ENCODE data around the gene NME1. TPM values are rescaled to one million over a fixed set of nuclear protein-coding genes. Genes with fewer than 3 reads are reported as not detected.
"Not testable (repeated sequence)": the region's sequence is repeated elsewhere in the genome, so short reads cannot be mapped to it uniquely, and the experiment has no call there.

NME1 gene
- total RNA-seq, 4 donors from 2014 or later: 28.5 to 50.9 (median 38.5) TPM

DNA sequence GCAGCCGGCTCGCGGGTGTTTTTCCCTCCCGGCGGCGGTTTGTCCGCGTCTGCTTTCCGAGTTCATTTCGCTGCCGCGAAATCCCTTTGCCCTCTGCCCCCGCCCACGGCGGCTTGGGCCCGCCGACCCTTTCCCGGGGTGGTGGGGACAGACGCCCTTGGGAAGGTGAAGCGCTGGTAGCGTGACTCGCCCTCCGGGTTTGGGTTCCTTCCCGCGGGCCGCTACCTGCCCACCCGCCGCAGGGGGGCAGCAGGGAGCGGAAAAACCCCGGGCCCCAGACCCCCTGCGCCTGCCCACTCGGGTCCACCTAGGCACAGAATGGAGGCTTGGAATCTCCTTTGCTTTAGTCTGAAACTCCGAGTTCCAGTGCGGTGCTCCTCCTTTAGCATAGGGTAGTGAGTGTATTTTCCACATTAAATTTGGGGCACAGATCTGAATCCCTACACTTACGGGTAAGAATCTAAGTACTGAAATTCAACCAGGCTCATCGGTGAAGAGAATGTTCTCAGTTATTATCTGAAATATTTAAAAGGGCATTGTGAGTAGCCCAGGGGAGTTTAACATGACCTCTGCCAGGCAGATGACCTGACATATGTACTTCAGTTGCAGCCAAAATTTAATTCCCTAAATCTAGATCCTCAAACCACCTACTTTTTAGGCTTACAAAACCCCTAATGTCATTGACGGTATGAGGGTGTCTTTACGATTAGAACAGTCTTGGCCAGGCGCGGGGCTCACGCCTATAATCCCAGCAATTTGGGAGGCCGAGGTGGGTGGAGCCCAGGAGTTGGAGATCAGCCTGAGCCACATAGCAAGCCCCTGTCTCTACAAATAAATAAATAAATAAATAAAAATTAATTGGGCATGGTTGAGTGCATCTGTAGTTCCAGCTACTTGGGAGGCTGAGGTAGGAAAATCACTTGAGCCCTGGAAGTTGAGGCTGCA, 13.9 kb downstream of the NME1 start:
- intact Hi-C loops (cut with DNase I): loop anchor here (5.0 kb wide), 1 partner anchor 95 kb away; the partner anchor contains the start of genes MBTD1 and UTP18
- Histone ChIP-seq H3K36me3 (peaks cover 20 to 32% of the 10 kb centered on the region in 2 donors), H3K4me1 (peaks cover 14 to 15% of the 10 kb centered on the region in 2 donors), H3K9me3 (no peaks in the 10 kb centered on the region), H3K4me3 (replicated peaks in 1 of 3) (peak overlapping the region; percentile 75 to 93 (median 87)), H3K27me3 (no peaks in the 10 kb centered on the region), H3K27ac (peak overlapping the region; percentile 82 to 94 (median 90))
- DNase-seq: peak; percentile 44 to 46
- TF ChIP-seq, protein P1, sequence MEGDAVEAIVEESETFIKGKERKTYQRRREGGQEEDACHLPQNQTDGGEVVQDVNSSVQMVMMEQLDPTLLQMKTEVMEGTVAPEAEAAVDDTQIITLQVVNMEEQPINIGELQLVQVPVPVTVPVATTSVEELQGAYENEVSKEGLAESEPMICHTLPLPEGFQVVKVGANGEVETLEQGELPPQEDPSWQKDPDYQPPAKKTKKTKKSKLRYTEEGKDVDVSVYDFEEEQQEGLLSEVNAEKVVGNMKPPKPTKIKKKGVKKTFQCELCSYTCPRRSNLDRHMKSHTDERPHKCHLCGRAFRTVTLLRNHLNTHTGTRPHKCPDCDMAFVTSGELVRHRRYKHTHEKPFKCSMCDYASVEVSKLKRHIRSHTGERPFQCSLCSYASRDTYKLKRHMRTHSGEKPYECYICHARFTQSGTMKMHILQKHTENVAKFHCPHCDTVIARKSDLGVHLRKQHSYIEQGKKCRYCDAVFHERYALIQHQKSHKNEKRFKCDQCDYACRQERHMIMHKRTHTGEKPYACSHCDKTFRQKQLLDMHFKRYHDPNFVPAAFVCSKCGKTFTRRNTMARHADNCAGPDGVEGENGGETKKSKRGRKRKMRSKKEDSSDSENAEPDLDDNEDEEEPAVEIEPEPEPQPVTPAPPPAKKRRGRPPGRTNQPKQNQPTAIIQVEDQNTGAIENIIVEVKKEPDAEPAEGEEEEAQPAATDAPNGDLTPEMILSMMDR (IDR thresholded peaks at IDR 0.05): peak; percentile 25 to 67 (median 55)
- no peak for TF ChIP-seq POLR2A (IDR thresholded peaks at IDR 0.05)
- WGBS, 2 donors: 49 to 56% methylated on average over 14 to 16 of the region's 42 CpGs

DNA sequence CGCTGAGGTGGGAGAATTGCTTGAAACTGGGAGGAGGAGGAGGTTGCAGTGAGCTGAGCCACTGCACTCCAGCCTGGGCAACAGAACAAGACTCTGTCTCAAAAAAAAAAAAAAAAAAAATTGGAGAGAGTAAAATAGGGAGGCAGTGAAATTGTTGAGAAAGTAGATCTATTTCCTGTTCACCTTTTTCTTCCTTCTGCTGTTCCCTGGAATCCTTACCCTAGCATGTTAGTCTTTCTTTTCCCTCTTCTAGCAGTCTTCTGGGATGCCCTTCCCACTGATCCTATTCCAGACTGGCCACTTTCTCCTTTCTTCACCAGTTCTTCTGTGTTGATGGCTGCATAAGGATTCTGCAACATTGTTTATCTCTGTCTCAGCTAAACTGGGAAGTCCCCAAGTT, 16.0 kb downstream of the NME1 start:
- intact Hi-C loops (cut with DNase I): loop anchor here (5.0 kb wide), 1 partner anchor 93 kb away; the partner anchor contains the start of genes MBTD1 and UTP18
- WGBS, 2 donors: 89 to 94% methylated on average over 1 of the region's 1 CpG
- peaks cover 21 to 37% of the 10 kb centered on the region in 2 donors for H3K36me3 ChIP-seq
- no peaks in the 10 kb centered on the region for H3K9me3 ChIP-seq
- no peak overlapping the region for H3K27ac ChIP-seq
- TF ChIP-seq POLR2A (IDR thresholded peaks at IDR 0.05): no peak
- TF ChIP-seq, protein P1 (IDR thresholded peaks at IDR 0.05): no peak
- H3K27me3 ChIP-seq: no peaks in the 10 kb centered on the region
- no peak overlapping the region for H3K4me3 ChIP-seq (replicated peaks in 1 of 3)
- peaks cover 14 to 15% of the 10 kb centered on the region in 2 donors for H3K4me1 ChIP-seq
- no peak for DNase-seq

DNA sequence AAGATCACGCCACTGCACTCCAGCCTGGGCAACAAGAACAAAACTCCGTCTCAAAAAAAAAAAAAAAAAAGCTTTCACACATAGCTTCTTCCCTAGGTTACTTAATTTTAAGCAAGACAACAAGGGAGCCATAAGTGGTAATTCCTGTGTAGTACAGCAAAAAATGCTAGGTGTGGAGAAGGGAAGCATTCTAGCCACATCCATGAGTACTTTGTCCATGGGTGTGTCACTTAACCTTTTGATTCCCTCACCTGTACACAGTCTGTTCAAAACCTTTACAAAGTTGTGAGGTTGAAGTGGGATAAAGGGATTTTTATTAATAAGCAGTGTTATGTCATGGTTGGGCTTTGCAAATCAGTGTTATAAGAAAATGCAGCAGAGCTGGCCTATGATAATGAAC, 17.4 kb downstream of the NME1 start:
- DNase-seq: no peak
- H3K9me3 ChIP-seq: no peaks in the 10 kb centered on the region
- TF ChIP-seq POLR2A (IDR thresholded peaks at IDR 0.05): no peak
- TF ChIP-seq, protein P1 (IDR thresholded peaks at IDR 0.05): no peak
- H3K27me3 ChIP-seq: no peaks in the 10 kb centered on the region
- H3K36me3 ChIP-seq: peaks cover 21 to 37% of the 10 kb centered on the region in 2 donors
- peaks cover 9% of the 10 kb centered on the region in 2 donors for H3K4me1 ChIP-seq
- WGBS, 2 donors: 95 to 96% methylated on average over 2 of the region's 2 CpGs
- intact Hi-C loops (cut with DNase I): no loop called here
- no peak overlapping the region for H3K4me3 ChIP-seq (replicated peaks in 1 of 3)
- H3K27ac ChIP-seq: no peak overlapping the region

DNA sequence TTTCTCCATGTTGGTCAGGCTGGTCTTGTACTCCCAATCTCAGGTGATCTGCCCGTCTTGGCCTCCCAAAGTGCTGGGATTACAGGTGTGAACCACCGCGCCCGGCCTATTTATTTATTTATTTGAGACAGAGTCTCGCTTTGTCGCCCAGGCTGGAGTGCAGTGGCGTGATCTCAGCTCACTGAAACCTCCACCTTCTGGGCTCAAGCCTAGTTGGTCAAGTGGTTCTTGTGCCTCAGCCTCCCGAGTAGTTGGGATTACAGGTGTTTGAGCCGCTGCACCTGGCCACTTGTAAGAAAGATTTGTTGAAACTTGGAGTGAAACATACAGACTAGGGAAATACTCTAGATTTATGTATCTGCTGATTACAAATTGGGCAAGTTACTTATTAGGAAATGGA, 18.7 kb downstream of the NME1 start:
- intact Hi-C loops (cut with DNase I): not testable (repeated sequence)

DNA sequence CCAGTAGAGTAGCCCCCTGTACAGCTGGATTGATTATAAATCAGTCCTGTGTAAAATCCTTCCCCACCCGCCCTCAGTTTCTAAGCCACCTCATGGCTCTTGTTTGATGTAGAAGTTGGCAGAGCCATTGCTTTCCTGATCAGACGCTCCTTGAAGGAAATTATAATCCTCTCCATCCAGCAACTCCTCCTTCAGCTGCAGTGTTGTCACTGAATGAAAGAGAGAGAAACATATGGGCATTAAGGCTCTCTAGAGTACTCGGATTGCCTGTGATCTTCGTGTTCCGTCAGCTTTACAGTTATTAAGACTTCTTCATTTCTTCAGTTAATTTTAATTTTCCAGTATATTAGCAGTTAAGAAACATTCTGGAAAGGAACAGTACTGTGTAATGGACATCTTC, 27.1 kb downstream of the NME1 start:
- no peak for DNase-seq
- intact Hi-C loops (cut with DNase I): no loop called here
- Histone ChIP-seq H3K9me3 (no peaks in the 10 kb centered on the region), H3K27me3 (no peaks in the 10 kb centered on the region), H3K36me3 (peaks cover 0 to 16% of the 10 kb centered on the region in 2 donors), H3K27ac (no peak overlapping the region), H3K4me3 (replicated peaks in 1 of 3) (no peak overlapping the region), H3K4me1 (no peaks in the 10 kb centered on the region)
- whole genome bisulfite sequencing, 2 donors: 86 to 89% methylated on average over 5 of the region's 5 CpGs
- no peak for TF ChIP-seq POLR2A (IDR thresholded peaks at IDR 0.05)
- TF ChIP-seq, protein P1 (IDR thresholded peaks at IDR 0.05): no peak

More for the DNA sequence above, 18.7 kb downstream of the NME1 start:
- peaks cover 21 to 37% of the 10 kb centered on the region in 2 donors for H3K36me3 ChIP-seq
- H3K4me3 ChIP-seq (replicated peaks in 1 of 3); DNase-seq; H3K9me3 ChIP-seq; H3K27me3 ChIP-seq; H3K4me1 ChIP-seq; H3K27ac ChIP-seq: not testable (repeated sequence)
- WGBS, 2 donors: 84 to 90% methylated on average over 9 of the region's 9 CpGs
